Measurements from ENCODE around the gene SIK3. TPM values are rescaled to one million over a fixed set of nuclear protein-coding genes. Genes with fewer than 3 reads are reported as not detected.

Gene SIK3
- total RNA-seq, 4 donors from 2014 or later: 31.7 to 56.1 (median 45.3) TPM

DNA sequence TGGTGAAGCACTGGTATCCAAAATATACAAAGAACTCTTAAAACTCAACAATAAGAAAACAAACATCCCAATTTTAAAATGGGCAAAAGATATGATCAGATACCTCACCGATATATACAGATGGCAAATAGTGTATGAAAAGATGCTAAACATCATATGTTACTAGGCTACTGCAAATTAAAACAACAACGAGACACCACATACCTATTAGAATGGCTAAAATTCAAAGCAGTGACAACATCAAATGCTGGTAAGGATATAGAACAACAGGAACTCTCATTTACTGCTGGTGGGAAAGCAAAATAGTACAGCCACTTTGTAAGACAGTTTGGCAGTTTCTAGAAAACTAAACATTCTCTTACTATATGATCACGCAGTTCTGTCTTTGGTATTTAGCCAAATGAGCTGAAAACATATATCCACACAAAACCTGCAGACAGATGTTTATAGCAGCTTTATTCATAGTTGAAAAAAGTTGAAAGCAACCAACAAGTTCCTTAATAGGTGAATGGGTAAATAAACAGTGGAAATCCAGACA, 38.5 kb downstream of the SIK3 start:
- TF ChIP-seq, protein P1, sequence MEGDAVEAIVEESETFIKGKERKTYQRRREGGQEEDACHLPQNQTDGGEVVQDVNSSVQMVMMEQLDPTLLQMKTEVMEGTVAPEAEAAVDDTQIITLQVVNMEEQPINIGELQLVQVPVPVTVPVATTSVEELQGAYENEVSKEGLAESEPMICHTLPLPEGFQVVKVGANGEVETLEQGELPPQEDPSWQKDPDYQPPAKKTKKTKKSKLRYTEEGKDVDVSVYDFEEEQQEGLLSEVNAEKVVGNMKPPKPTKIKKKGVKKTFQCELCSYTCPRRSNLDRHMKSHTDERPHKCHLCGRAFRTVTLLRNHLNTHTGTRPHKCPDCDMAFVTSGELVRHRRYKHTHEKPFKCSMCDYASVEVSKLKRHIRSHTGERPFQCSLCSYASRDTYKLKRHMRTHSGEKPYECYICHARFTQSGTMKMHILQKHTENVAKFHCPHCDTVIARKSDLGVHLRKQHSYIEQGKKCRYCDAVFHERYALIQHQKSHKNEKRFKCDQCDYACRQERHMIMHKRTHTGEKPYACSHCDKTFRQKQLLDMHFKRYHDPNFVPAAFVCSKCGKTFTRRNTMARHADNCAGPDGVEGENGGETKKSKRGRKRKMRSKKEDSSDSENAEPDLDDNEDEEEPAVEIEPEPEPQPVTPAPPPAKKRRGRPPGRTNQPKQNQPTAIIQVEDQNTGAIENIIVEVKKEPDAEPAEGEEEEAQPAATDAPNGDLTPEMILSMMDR (IDR thresholded peaks at IDR 0.05): no peak
- TF ChIP-seq POLR2A (IDR thresholded peaks at IDR 0.05): no peak
- no peak for TF ChIP-seq EP300 (IDR thresholded peaks at IDR 0.05)
- TF ChIP-seq POLR2AphosphoS5 (IDR thresholded peaks at IDR 0.05): no peak

GRCh38 chr11:117058761-117059261, 39.4 kb downstream of the SIK3 start:
- Histone ChIP-seq H3K36me3 (no peaks in the 10 kb centered on the region), H3K4me1 (peaks cover 0 to 66% (median 5%) of the 10 kb centered on the region in 3 donors), H3K27me3 (no peaks in the 10 kb centered on the region), H3K27ac (peak overlapping the region in 1 of 4 donors; percentile 25), H3K4me3 (no peak overlapping the region), H3K9me3 (no peaks in the 10 kb centered on the region)
- WGBS, 2 donors (ENCODE audit: low coverage in 1 of 2): 21 to 45% methylated on average over 2 to 4 of the region's 4 CpGs
- no peak for TF ChIP-seq POLR2A (IDR thresholded peaks at IDR 0.05)
- TF ChIP-seq, protein P1 (IDR thresholded peaks at IDR 0.05): no peak
- TF ChIP-seq POLR2AphosphoS5 (IDR thresholded peaks at IDR 0.05): peak; percentile 67
- no peak for TF ChIP-seq EP300 (IDR thresholded peaks at IDR 0.05)
- peak; percentile 46 for ATAC-seq

More for the DNA sequence above, 38.5 kb downstream of the SIK3 start:
- WGBS, 2 donors (ENCODE audit: low coverage in 1 of 2): 79 to 87% methylated on average over 3 of the region's 3 CpGs
- Histone ChIP-seq H3K9me3 (no peaks in the 10 kb centered on the region), H3K27me3 (no peaks in the 10 kb centered on the region), H3K27ac (no peak overlapping the region), H3K36me3 (no peaks in the 10 kb centered on the region), H3K4me3 (no peak overlapping the region), H3K4me1 (peaks cover 0 to 71% (median 5%) of the 10 kb centered on the region in 3 donors)
- ATAC-seq: no peak

DNA sequence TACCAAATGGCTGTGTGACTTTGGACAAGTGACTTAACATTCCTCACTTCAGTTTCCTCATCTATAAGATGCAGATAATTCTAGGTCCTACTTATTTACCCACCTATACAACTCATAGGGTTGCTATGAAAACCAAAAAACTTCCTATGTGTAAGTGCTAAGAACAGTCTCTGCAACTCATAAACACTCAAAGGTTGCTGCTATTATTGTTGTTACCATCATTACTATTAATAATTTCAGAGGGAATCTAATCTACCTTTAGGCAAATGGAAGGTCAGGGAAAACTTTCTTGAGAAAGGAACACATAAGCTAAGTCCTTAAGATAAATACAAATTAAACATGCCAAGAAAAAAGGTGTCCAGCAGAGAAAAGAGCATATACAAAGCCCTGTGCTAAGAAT, 40.5 kb downstream of the SIK3 start:
- Histone ChIP-seq H3K9me3 (no peaks in the 10 kb centered on the region), H3K4me3 (no peak overlapping the region), H3K27ac (no peak overlapping the region), H3K27me3 (no peaks in the 10 kb centered on the region), H3K36me3 (no peaks in the 10 kb centered on the region), H3K4me1 (peaks cover 0 to 66% (median 5%) of the 10 kb centered on the region in 3 donors)
- ATAC-seq: no peak
- TF ChIP-seq POLR2AphosphoS5 (IDR thresholded peaks at IDR 0.05): no peak
- no peak for TF ChIP-seq POLR2A (IDR thresholded peaks at IDR 0.05)
- TF ChIP-seq EP300 (IDR thresholded peaks at IDR 0.05): no peak
- TF ChIP-seq, protein P1 (IDR thresholded peaks at IDR 0.05): no peak

DNA sequence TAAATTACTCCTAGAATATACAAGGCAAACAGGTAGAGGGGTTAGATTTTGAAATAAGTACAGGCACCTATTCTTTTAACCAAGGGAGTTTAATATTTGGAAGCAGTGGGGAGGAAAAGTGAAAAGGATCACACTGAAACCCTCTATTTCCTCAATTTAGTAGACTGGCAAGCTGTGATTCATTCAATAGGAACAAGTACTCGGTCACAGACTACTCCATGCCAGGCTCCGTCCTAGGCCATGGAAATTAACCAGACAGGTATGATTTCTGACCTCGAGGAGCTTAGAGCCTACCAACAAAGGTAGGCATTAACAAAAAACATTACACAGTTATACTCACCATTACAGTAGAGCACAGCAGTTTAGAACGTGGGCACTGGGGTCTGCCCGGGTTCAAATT, 40.9 kb downstream of the SIK3 start:
- no peak overlapping the region for H3K4me3 ChIP-seq
- peaks cover 0 to 66% (median 5%) of the 10 kb centered on the region in 3 donors for H3K4me1 ChIP-seq

More for the DNA sequence above, 40.9 kb downstream of the SIK3 start:
- no peak for TF ChIP-seq POLR2A (IDR thresholded peaks at IDR 0.05)
- no peak for TF ChIP-seq EP300 (IDR thresholded peaks at IDR 0.05)
- TF ChIP-seq POLR2AphosphoS5 (IDR thresholded peaks at IDR 0.05): no peak
- TF ChIP-seq, protein P1 (IDR thresholded peaks at IDR 0.05): no peak
- H3K27ac ChIP-seq: no peak overlapping the region
- H3K9me3 ChIP-seq: no peaks in the 10 kb centered on the region
- ATAC-seq: no peak
- 90 to 94% methylated on average over 2 to 4 of the region's 5 CpGs for WGBS, 2 donors (ENCODE audit: low coverage in 1 of 2)
- H3K36me3 ChIP-seq: no peaks in the 10 kb centered on the region
- H3K27me3 ChIP-seq: no peaks in the 10 kb centered on the region

Measured in gastroesophageal sphincter (tissue), 4 donors.